ENCODE measurements around the gene UBE2S. TPM values are rescaled to one million over a fixed set of nuclear protein-coding genes. Genes with fewer than 3 reads are reported as not detected.

Gene UBE2S
- total and polyA plus RNA-seq, 2 of the 8 experiments (the other 6 are each of a cell fraction or from before 2014, with no cell fraction given), result 398 to 530 TPM

- no peak for TF ChIP-seq JUND (IDR thresholded peaks at IDR 0.05; ENCODE audit: low read length)
- no peak for TF ChIP-seq CTCF (IDR thresholded peaks at IDR 0.05; ENCODE audit: control extremely low read depth in 1 of 3, insufficient read depth in 1 of 3, low read depth in 1 of 3, low read length in 3 of 3)
- peak; percentile 26 for TF ChIP-seq KDM4A (IDR thresholded peaks at IDR 0.05; ENCODE audit: low read depth, low read length, severe bottlenecking)
- no peak for TF ChIP-seq KDM5A (IDR thresholded peaks at IDR 0.05; ENCODE audit: low read length)
- peak; percentile 50; the same call in 1 of the 2 replicates for TF ChIP-seq CEBPB (IDR thresholded peaks at IDR 0.05; ENCODE audit: low read depth, low read length)
- TF ChIP-seq FOSL1 (IDR thresholded peaks at IDR 0.05; ENCODE audit: insufficient read depth, low read depth, low read length), result no peak
Measured at GRCh38 chr19:55451965-55452748, 44.6 kb upstream of the UBE2S start (continued).

Data from H1 (cell line).